GM21367 (cell line): Measurements from ENCODE around the gene HOXD11.

ENCODE experiments used
- ATAC-seq: cut with Tn5 transposase; IDR thresholded peaks from one replicate; pipeline ENCODE4 v1.9.1; 2021; ENCODE audit not compliant: unreplicated experiment

The HOXD11 gene

DNA sequence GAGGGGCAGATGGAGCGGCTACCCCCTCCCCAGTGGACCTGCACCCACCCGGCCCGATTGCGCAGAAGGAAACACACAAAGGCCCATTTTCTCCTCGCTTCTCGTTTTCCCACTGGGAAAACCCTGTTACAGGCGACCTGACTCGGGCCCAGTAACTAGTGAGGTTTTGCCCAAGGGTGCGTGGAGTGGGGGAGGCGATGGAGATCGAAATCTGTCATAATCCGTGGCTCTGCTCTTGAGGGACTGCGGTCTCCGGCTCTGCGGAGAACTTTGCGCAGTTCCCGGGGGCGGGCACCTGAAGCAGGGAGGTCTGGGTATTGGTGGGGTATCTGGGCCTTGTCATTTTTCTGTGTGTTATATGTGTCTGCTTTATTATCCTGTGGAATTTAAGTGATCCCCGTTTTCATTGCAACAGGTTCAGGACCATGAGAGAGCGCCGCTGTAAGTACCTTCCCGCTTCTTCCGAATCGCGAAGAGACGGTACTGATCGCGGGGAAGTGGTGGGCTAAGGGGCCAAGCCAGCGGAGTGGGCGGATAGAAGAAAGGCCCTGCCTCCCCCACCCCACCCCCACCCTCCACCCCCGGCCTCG is 40.2 kb downstream of the HOXD11 start:
- ATAC-seq, result no peak

GRCh38 chr2:176147800-176148496 is 40.9 kb downstream of the HOXD11 start:
- ATAC-seq, result no peak

GRCh38 chr2:176148751-176149421 is 41.8 kb downstream of the HOXD11 start:
- ATAC-seq, result no peak

GRCh38 chr2:176149481-176149938 is 42.4 kb downstream of the HOXD11 start:
- ATAC-seq, result no peak

DNA sequence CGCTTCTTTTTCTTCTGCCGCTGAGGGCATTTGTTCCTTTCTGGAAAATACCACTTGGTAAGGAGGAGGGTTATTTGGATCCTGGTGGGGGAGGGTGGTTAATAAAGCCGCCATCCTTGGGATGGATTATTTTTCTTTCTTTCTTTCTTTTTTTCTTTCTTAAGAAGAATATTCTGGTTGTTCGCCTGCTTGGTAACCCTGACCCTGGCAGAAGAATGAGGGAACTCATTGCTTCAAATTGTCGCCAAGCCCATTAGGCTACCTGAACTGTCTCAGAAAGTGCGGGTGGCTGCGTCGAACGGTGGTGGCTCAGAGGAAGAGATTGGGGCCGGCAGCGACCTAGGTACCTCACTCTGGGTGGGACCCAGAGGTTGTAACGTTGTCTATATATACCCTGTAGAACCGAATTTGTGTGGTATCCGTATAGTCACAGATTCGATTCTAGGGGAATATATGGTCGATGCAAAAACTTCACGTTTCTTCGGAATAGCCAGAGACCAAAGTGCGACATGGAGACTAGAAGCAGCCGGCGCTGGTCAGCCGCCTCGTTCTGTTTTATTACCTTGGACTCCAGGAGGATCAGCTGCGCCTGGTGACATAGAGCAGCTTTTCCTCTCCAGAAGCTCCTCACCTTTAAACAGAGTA is 43.0 kb downstream of the HOXD11 start:
- ATAC-seq, result no peak

DNA sequence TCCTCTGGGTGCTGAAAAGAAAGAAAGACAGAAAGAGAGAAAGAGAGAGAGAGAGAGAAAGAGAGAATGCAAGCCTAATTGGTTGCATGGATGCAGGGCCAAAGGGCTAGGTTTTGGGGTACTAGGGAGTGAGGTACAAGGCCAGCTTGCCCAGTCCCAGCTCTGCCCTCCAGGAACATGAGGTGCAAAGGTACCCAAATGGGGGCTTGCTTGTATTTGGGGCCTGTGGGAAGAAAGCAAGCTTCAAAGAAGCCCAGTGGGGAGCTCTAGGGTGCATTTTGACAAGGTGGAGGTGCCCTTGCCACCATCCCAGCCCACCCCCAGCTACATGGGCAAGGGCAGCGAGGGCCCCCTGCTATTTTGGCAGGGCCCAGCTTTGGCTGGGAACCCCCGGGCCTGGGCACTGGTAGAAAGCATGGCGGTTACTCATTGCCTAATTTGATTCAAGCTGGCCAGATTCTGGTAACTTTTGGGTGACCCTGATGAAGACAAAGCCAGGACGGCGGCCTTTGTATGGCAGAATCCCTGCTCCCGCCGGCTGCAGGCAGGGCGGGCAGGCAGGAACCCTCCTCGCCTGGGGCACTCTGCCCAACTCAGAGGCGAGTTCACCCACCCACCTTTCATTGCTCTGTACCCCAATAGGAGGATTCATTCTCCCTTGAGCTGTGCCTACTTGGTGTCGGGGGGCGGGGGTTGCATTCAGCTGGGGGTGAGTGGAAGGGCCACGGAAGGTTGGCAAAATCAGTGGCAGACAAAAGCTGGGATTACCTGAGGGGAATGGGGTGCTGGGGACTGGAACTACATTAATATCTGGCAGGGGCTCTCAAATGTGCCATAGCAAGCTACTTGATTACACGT is 43.7 kb downstream of the HOXD11 start:
- ATAC-seq, result no peak

- no peak for ATAC-seq
These were observed 44.6 kb downstream of the HOXD11 start, which contains the start of gene HOXD4 for GRCh38 chr2:176151442-176152287. Gene HOXD4 (plus strand): TSS chr2:176151550. CDS start chr2:176151634, 84 bp downstream.

DNA sequence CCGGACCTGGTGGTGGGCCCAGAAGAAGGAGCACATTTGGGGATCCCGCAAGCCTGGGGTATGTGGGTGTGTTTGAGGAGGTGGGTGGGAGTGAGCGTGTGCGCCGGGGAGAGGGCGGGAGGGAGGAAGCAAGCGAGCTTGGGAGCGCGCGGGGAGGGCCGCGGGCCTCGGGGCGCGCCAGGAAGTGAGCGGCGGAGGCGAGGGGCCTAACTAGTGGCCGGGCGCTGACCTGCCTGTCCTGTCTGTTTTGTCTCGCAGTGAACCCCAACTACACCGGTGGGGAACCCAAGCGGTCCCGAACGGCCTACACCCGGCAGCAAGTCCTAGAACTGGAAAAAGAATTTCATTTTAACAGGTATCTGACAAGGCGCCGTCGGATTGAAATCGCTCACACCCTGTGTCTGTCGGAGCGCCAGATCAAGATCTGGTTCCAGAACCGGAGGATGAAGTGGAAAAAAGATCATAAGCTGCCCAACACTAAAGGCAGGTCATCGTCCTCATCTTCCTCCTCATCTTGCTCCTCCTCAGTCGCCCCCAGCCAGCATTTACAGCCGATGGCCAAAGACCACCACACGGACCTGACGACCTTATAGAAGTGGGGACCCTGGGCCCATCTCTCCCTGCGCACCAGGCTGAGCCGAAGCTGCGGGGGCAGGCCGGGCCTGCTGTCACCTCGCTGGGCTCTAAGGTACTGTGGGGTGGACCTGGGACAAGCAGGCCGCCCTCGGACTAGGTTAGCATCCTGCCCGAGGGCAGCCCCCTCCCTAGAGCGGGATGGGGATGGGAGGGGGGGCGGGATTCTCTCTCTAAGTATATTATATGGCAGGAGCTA is 45.5 kb downstream of the HOXD11 start:
- no peak for ATAC-seq

- no peak for ATAC-seq
These were observed 47.6 kb downstream of the HOXD11 start for GRCh38 chr2:176154576-176155252.

DNA sequence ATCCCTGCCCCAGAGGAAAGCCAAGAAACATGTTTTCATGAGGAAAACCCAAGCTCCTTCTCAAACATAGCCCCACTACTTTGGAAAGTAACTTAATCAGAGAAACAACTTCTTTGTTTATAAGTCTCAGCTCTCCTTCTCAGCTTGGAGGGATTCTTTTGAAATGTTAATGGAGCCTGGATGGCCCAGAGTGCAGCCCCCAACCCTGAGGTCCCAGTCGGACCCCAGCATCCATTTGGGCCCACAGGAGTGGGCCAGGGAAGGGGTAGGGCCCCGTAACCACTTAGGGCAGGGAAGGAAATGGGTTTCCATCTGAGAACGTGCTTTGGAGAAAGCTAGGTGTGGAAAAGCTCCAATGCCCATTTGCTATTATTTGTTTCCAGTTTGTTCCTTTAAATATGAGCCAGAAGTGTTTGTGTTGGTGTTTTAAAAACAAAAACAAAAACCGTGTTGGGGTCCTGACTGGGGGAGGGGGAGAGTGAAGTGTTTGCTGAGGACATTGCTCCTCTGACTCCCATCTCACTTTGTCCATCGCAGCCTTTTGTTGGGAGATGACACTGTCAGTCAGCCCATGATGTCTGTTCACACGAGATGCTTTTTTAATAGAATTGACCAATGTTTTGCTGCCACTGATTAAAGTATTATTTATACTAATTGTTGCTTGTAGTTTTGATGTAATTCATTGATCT is 48.4 kb downstream of the HOXD11 start:
- no peak for ATAC-seq

- ATAC-seq, result no peak
These were observed 49.3 kb downstream of the HOXD11 start for GRCh38 chr2:176156301-176156806.

DNA sequence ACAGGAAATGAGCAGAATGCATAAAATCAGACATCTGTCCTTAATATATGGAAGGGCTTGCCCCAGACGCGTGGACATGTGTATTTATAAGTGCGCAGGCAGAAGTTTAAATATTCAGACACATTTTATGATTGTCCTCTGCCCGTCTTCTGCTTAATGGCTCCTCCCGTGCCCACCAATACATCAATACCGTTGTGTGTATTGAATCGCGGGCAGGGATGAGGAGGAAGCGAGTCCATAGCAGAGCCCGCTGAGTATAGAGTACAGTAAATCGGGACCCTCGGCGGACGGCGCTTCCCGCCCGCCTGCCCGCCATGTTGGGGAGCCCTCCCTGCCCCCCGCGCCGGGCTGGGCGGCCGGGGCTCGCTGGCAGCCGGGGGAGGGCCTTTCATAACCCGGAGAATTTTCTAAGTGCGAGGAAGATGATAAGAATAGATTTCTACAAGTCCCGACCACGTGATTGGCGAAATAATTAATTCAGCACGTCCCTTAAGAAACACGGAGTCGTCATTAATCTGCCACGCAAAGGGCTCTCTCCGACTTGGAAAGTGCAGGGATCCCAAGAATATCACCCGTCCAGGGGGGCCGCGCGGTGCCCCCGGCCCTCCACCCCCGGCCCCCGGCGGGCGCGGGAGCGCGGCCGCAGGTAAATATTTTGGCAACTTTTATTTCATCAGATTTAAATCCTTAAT is 49.9 kb downstream of the HOXD11 start, which contains the start of gene HOXD3:
HOXD3 (plus strand) TSS at position 501 of the 692 bp plus-strand sequence. CDS start 11,808 bp downstream, outside the sequence.
- no peak for ATAC-seq

- ATAC-seq, result no peak
These were observed 50.6 kb downstream of the HOXD11 start for GRCh38 chr2:176157499-176158185.

- no peak for ATAC-seq
These were observed 51.1 kb downstream of the HOXD11 start for GRCh38 chr2:176158186-176158591.

DNA sequence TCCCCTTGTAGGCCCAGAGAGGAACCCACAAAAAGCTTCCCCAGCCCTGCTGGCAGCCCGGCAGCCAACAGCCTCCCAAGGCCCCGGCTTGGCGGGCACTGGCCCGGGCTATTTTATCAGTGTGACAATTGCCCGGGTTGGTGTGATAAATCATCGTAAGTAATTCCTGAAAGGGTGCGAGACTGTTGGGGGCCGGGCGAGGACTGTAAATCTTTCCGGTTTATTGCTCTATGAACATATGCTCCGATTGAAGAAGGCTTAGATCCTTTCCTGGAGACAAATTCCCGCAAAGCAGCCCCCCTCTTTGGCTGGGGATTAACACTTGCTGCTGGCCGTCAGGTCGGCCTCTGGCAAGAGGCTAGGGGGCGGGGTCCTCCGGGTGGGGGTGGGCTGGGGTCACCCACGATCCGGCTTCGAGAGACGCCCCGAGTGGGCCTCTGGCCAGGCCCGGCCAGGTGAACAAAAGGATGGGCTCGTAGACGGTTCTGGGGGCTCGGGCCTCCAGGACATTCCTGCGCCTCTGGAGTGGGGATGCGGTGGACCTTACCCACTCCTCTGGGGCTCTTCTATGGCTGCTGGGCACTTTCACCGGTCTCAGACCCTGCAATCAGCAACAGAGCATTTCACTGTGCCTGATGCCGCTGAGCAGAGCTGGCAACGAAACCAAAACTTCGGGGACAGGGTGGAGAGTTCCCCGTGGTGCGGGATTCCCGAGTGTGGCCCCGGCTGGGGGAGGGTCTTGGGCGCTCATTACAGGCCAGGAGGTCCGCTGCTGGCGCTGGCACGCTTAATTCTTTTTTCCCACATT is 52.0 kb downstream of the HOXD11 start:
- ATAC-seq, result no peak
